Inferior parietal cortex (tissue), 1 donor: ENCODE data around the gene OTUB2.
A peak's percentile ranks its signal among the peaks of the same experiment; 100 is the strongest.

Experiments
- DNase-seq: peaks from one replicate; pipeline ENCODE4 v3.0.0-alpha.2; 2016; ENCODE audit errors: extremely low spot score

Gene OTUB2

GRCh38 chr14:94026173-94026888 lies at the start of gene OTUB2:
OTUB2 (plus strand) TSS chr14:94026340; CDS start chr14:94026538, 198 bp downstream.
- DNase-seq, result peak; percentile 100

- peak; percentile 39 for DNase-seq
These were observed 49.6 kb upstream of the OTUB2 start, which contains the start of gene ASB2 for GRCh38 chr14:93976477-93977057. ASB2 (minus strand) TSS chr14:93976570; CDS start chr14:93964539, 12,031 bp downstream.

GRCh38 chr14:93977171-93977570 lies 49.0 kb upstream of the OTUB2 start:
- no peak for DNase-seq

GRCh38 chr14:93977790-93978581 lies 48.2 kb upstream of the OTUB2 start:
- DNase-seq, result no peak

- no peak for DNase-seq
These were observed 47.4 kb upstream of the OTUB2 start for GRCh38 chr14:93978735-93979134.

GRCh38 chr14:93980456-93981201 lies 45.5 kb upstream of the OTUB2 start:
- peak; percentile 49 for DNase-seq

- DNase-seq, result no peak
These were observed 44.6 kb upstream of the OTUB2 start for GRCh38 chr14:93981316-93982229.

- DNase-seq, result no peak
These were observed 43.7 kb upstream of the OTUB2 start for GRCh38 chr14:93982230-93983007.

- DNase-seq, result no peak
These were observed 42.1 kb upstream of the OTUB2 start for GRCh38 chr14:93984070-93984469.

GRCh38 chr14:93984987-93985410 lies 41.1 kb upstream of the OTUB2 start:
- DNase-seq, result peak; percentile 75

- DNase-seq, result no peak
These were observed 39.2 kb upstream of the OTUB2 start for GRCh38 chr14:93986955-93987354.

- DNase-seq, result no peak
These were observed 38.8 kb upstream of the OTUB2 start for GRCh38 chr14:93987376-93987775.

- DNase-seq, result no peak
These were observed 38.2 kb upstream of the OTUB2 start for GRCh38 chr14:93987815-93988476.

GRCh38 chr14:93989939-93990338 lies 36.2 kb upstream of the OTUB2 start:
- no peak for DNase-seq

GRCh38 chr14:93991212-93991611 lies 34.9 kb upstream of the OTUB2 start:
- no peak for DNase-seq

GRCh38 chr14:93991649-93992048 lies 34.5 kb upstream of the OTUB2 start:
- DNase-seq, result no peak

- DNase-seq, result no peak
These were observed 32.8 kb upstream of the OTUB2 start for GRCh38 chr14:93993382-93993781.

GRCh38 chr14:93994919-93995682 lies 31.0 kb upstream of the OTUB2 start:
- DNase-seq, result peak; percentile 30
